ENCODE measurements around the gene IL17B.

IL17B gene

GRCh38 chr5:149365418-149365817, 13.7 kb downstream of the IL17B start:
- no peak overlapping the region for H3K27ac ChIP-seq

GRCh38 chr5:149364719-149365118, 14.4 kb downstream of the IL17B start:
- H3K27ac ChIP-seq, result no peak overlapping the region
- TF ChIP-seq CTCF (conservative IDR thresholded peaks at IDR 0.05), result no peak
- no peak for TF ChIP-seq ZFX (IDR thresholded peaks at IDR 0.05)

More at GRCh38 chr5:149365418-149365817, 13.7 kb downstream of the IL17B start:
- TF ChIP-seq ZFX (IDR thresholded peaks at IDR 0.05), result no peak
- no peak for TF ChIP-seq CTCF (conservative IDR thresholded peaks at IDR 0.05)

- TF ChIP-seq ZFX (IDR thresholded peaks at IDR 0.05), result no peak
- TF ChIP-seq CTCF (conservative IDR thresholded peaks at IDR 0.05), result no peak
- H3K27ac ChIP-seq, result no peak overlapping the region
Observed at GRCh38 chr5:149363936-149364335, 15.2 kb downstream of the IL17B start.

- TF ChIP-seq CTCF (conservative IDR thresholded peaks at IDR 0.05), result no peak
- TF ChIP-seq ZFX (IDR thresholded peaks at IDR 0.05), result no peak
- no peak overlapping the region for H3K27ac ChIP-seq
Observed at GRCh38 chr5:149363358-149363757, 15.7 kb downstream of the IL17B start.

GRCh38 chr5:149362541-149362940, 16.6 kb downstream of the IL17B start:
- H3K27ac ChIP-seq, result no peak overlapping the region
- TF ChIP-seq CTCF (conservative IDR thresholded peaks at IDR 0.05) (no peak), ZFX (IDR thresholded peaks at IDR 0.05) (no peak)

- H3K27ac ChIP-seq, result no peak overlapping the region
- TF ChIP-seq ZFX (IDR thresholded peaks at IDR 0.05) (no peak), CTCF (conservative IDR thresholded peaks at IDR 0.05) (no peak)
Observed at GRCh38 chr5:149360272-149360671, 18.8 kb downstream of the IL17B start.

GRCh38 chr5:149358868-149359495, 20.1 kb downstream of the IL17B start:
- H3K27ac ChIP-seq, result peak overlapping the region; percentile 85; the same call in 1 of the 2 replicates
- no peak for TF ChIP-seq ZFX (IDR thresholded peaks at IDR 0.05)
- no peak for TF ChIP-seq CTCF (conservative IDR thresholded peaks at IDR 0.05)
